ENCODE measurements around the gene AIFM2.
"Not testable (repeated sequence)": the region's sequence is repeated elsewhere in the genome, so short reads cannot be mapped to it uniquely, and the experiment has no call there.

AIFM2 gene

GRCh38 chr10:70131560-70131937 is 1.1 kb downstream of the AIFM2 start:
- Histone ChIP-seq H3K4me3 (no peak overlapping the region), H3K27ac (no peak overlapping the region), H3K36me3 (ENCODE audit: insufficient read depth, low read length) (no peaks in the 10 kb centered on the region), H3K9ac (ENCODE audit: insufficient read length) (no peak overlapping the region), H3K9me3 (ENCODE audit: low read depth, low read length) (no peaks in the 10 kb centered on the region)
- no peak for TF ChIP-seq EZH2 (IDR thresholded peaks at IDR 0.05)
- TF ChIP-seq FOXP2 (optimal IDR thresholded peaks at IDR 0.05; ENCODE audit: control extremely low read depth, extremely low read length, insufficient read depth), result no peak
- TF ChIP-seq POLR2AphosphoS5 (IDR thresholded peaks at IDR 0.05; ENCODE audit: borderline replicate concordance, low read depth, low read length), result no peak
- no peak for DNase-seq (ENCODE audit: low read depth, low spot score)

- no peaks in the 10 kb centered on the region for H3K36me3 ChIP-seq (ENCODE audit: insufficient read depth, low read length)
- H3K27ac ChIP-seq, result no peak overlapping the region
- H3K9ac ChIP-seq (ENCODE audit: insufficient read length), result no peak overlapping the region
- TF ChIP-seq FOXP2 (optimal IDR thresholded peaks at IDR 0.05; ENCODE audit: control extremely low read depth, extremely low read length, insufficient read depth), result no peak
- no peak for TF ChIP-seq POLR2AphosphoS5 (IDR thresholded peaks at IDR 0.05; ENCODE audit: borderline replicate concordance, low read depth, low read length)
- no peak for TF ChIP-seq EZH2 (IDR thresholded peaks at IDR 0.05)
- no peak for DNase-seq (ENCODE audit: low read depth, low spot score)
- no peak overlapping the region for H3K4me3 ChIP-seq
- no peaks in the 10 kb centered on the region for H3K9me3 ChIP-seq (ENCODE audit: low read depth, low read length)
Measured at GRCh38 chr10:70130878-70131559, 1.6 kb downstream of the AIFM2 start.

- Histone ChIP-seq H3K4me3 (no peak overlapping the region), H3K27ac (no peak overlapping the region), H3K9me3 (ENCODE audit: low read depth, low read length) (no peaks in the 10 kb centered on the region), H3K36me3 (ENCODE audit: insufficient read depth, low read length) (no peaks in the 10 kb centered on the region), H3K9ac (ENCODE audit: insufficient read length) (no peak overlapping the region)
- no peak for TF ChIP-seq FOXP2 (optimal IDR thresholded peaks at IDR 0.05; ENCODE audit: control extremely low read depth, extremely low read length, insufficient read depth)
- TF ChIP-seq POLR2AphosphoS5 (IDR thresholded peaks at IDR 0.05; ENCODE audit: borderline replicate concordance, low read depth, low read length), result no peak
- TF ChIP-seq EZH2 (IDR thresholded peaks at IDR 0.05), result no peak
- DNase-seq (ENCODE audit: low read depth, low spot score), result no peak
Measured at GRCh38 chr10:70126700-70127395, 5.8 kb downstream of the AIFM2 start.

- no peak for DNase-seq (ENCODE audit: low read depth, low spot score)
- no peak for TF ChIP-seq FOXP2 (optimal IDR thresholded peaks at IDR 0.05; ENCODE audit: control extremely low read depth, extremely low read length, insufficient read depth)
- H3K27ac ChIP-seq, result no peak overlapping the region
- H3K4me3 ChIP-seq, result no peak overlapping the region
- H3K9me3 ChIP-seq (ENCODE audit: low read depth, low read length), result no peaks in the 10 kb centered on the region
- no peaks in the 10 kb centered on the region for H3K36me3 ChIP-seq (ENCODE audit: insufficient read depth, low read length)
- no peak overlapping the region for H3K9ac ChIP-seq (ENCODE audit: insufficient read length)
Measured at GRCh38 chr10:70125918-70126552, 6.6 kb downstream of the AIFM2 start.

- no peak for TF ChIP-seq FOXP2 (optimal IDR thresholded peaks at IDR 0.05; ENCODE audit: control extremely low read depth, extremely low read length, insufficient read depth)
- no peak for TF ChIP-seq POLR2AphosphoS5 (IDR thresholded peaks at IDR 0.05; ENCODE audit: borderline replicate concordance, low read depth, low read length)
- TF ChIP-seq EZH2 (IDR thresholded peaks at IDR 0.05), result no peak
- no peak for DNase-seq (ENCODE audit: low read depth, low spot score)
- Histone ChIP-seq H3K27ac (no peak overlapping the region), H3K9ac (ENCODE audit: insufficient read length) (no peak overlapping the region), H3K4me3 (no peak overlapping the region), H3K9me3 (ENCODE audit: low read depth, low read length) (no peaks in the 10 kb centered on the region), H3K36me3 (ENCODE audit: insufficient read depth, low read length) (no peaks in the 10 kb centered on the region)
Measured at GRCh38 chr10:70124918-70125317, 7.7 kb downstream of the AIFM2 start.

- DNase-seq (ENCODE audit: low read depth, low spot score), result no peak
- no peak overlapping the region for H3K9ac ChIP-seq (ENCODE audit: insufficient read length)
- TF ChIP-seq POLR2AphosphoS5 (IDR thresholded peaks at IDR 0.05; ENCODE audit: borderline replicate concordance, low read depth, low read length), result no peak
- TF ChIP-seq FOXP2 (optimal IDR thresholded peaks at IDR 0.05; ENCODE audit: control extremely low read depth, extremely low read length, insufficient read depth), result no peak
- no peak for TF ChIP-seq EZH2 (IDR thresholded peaks at IDR 0.05)
Measured at GRCh38 chr10:70124415-70124814, 8.2 kb downstream of the AIFM2 start.

GRCh38 chr10:70123817-70124216 is 8.8 kb downstream of the AIFM2 start:
- TF ChIP-seq EZH2 (IDR thresholded peaks at IDR 0.05), result no peak
- no peaks in the 10 kb centered on the region for H3K36me3 ChIP-seq (ENCODE audit: insufficient read depth, low read length)
- H3K27ac ChIP-seq, result no peak overlapping the region

More at GRCh38 chr10:70124415-70124814, 8.2 kb downstream of the AIFM2 start:
- Histone ChIP-seq H3K36me3 (ENCODE audit: insufficient read depth, low read length) (no peaks in the 10 kb centered on the region), H3K9me3 (ENCODE audit: low read depth, low read length) (no peaks in the 10 kb centered on the region), H3K4me3 (no peak overlapping the region), H3K27ac (no peak overlapping the region)

GRCh38 chr10:70123166-70123565 is 9.5 kb downstream of the AIFM2 start:
- not testable (repeated sequence) for DNase-seq (ENCODE audit: low read depth, low spot score); H3K4me3 ChIP-seq; H3K9ac ChIP-seq (ENCODE audit: insufficient read length); H3K9me3 ChIP-seq (ENCODE audit: low read depth, low read length); H3K27ac ChIP-seq; H3K36me3 ChIP-seq (ENCODE audit: insufficient read depth, low read length)

More at GRCh38 chr10:70123817-70124216, 8.8 kb downstream of the AIFM2 start:
- Histone ChIP-seq H3K9me3 (ENCODE audit: low read depth, low read length) (no peaks in the 10 kb centered on the region), H3K9ac (ENCODE audit: insufficient read length) (no peak overlapping the region), H3K4me3 (no peak overlapping the region)
- DNase-seq (ENCODE audit: low read depth, low spot score), result no peak

- no peak for DNase-seq (ENCODE audit: low read depth, low spot score)
- Histone ChIP-seq H3K9me3 (ENCODE audit: low read depth, low read length) (no peaks in the 10 kb centered on the region), H3K4me3 (no peak overlapping the region), H3K27ac (no peak overlapping the region), H3K36me3 (ENCODE audit: insufficient read depth, low read length) (no peaks in the 10 kb centered on the region), H3K9ac (ENCODE audit: insufficient read length) (no peak overlapping the region)
- TF ChIP-seq FOXP2 (optimal IDR thresholded peaks at IDR 0.05; ENCODE audit: control extremely low read depth, extremely low read length, insufficient read depth) (no peak), POLR2AphosphoS5 (IDR thresholded peaks at IDR 0.05; ENCODE audit: borderline replicate concordance, low read depth, low read length) (no peak), EZH2 (IDR thresholded peaks at IDR 0.05) (no peak)
Measured at GRCh38 chr10:70122742-70123141, 9.9 kb downstream of the AIFM2 start.
